Muscle of leg (tissue), 11 donors: Measurements from ENCODE around the gene KDM3B. TPM values are rescaled to one million over a fixed set of nuclear protein-coding genes. Genes with fewer than 3 reads are reported as not detected.

Source experiments
- DNase-seq: peaks from one replicate; pipeline ENCODE4 v3.0.0; 2013
- H3K27ac ChIP-seq: one replicate; pipeline ENCODE4 v1.5.1; 2013; ENCODE audit warnings: mild to moderate bottlenecking, low read length, control low read depth
- H3K27me3 ChIP-seq: one replicate; pipeline ENCODE4 v1.6.1; 2013; ENCODE audit warnings: low read length; ENCODE audit not compliant: control insufficient read depth, insufficient read depth
- H3K36me3 ChIP-seq: one replicate; pipeline ENCODE4 v1.6.1; 2013; ENCODE audit warnings: low read length; ENCODE audit not compliant: control insufficient read depth, insufficient read depth
- H3K4me1 ChIP-seq: one replicate; pipeline ENCODE4 v1.6.1; 2013; ENCODE audit warnings: low read length; ENCODE audit not compliant: control insufficient read depth, insufficient read depth
- H3K4me3 ChIP-seq: one replicate; pipeline ENCODE4 v1.5.1; 2013; ENCODE audit warnings: low read length, control low read depth
- H3K9me3 ChIP-seq: replicated peaks from 2 replicates; pipeline ENCODE4 v1.6.1; 2013; ENCODE audit warnings: low read depth, low read length; ENCODE audit not compliant: control insufficient read depth
- WGBS: methylation state at CpG from one replicate; pipeline ENCODE4 v1.1.5; 2013; ENCODE audit warnings: missing lambda C conversion rate; ENCODE audit not compliant: insufficient coverage; 5-methylcytosine and 5-hydroxymethylcytosine counted together
- polyA plus RNA-seq, 8 donors: library from polyadenylated mRNA; unstranded; fragments of 120-200 nt; gene quantifications; one replicate each; pipeline versions ENCODE4 v1.2.1 to v1.2.3, GENCODE V29; 2013; ENCODE audit warnings: inconsistent platforms in 1 of 8, low replicate concordance in 1 of 8; ENCODE audit not compliant: insufficient read length in 8 of 8, insufficient read depth in 1 of 8
- total RNA-seq: library from RNA; stranded (reverse); fragments of 120-200 nt; gene quantifications from one replicate; pipeline ENCODE4 v1.2.4, GENCODE V29; 2013

Gene KDM3B
- total and polyA plus RNA-seq, 9 donors: 44.0 to 65.9 (median 55.1) TPM

DNA sequence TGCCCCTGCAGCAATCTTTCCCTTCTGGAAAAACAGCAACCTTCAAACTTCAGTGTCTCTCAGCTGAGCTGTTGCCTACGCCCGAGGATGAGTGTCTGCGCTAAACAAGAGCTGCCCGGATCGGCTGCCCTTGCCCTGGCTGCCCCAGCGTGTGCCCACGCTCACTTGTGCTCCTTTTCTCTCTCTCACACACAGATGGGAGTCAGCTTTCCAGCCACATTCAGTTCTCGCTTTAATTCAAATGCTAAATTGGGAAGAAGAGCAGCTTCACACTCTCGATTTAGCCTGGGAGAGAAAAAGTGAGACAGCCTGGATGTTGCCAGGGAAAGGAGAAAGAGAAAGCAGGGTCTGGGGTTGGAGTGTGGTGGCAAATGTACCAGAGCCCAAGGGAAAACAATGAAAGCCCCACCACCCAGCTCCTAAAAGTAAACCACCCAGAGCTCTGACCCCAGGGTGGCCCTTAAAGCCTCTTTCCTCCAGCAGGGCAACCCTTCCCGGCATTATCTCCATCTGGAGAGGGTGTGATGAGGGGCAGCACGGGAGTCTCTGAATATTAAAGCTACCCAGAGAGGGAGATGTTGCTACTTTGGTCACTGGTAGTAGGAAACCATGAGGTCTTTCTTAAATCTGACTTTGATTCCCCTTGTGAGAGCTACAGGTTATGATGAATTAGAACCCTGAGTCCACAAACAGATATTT lies 102.9 kb downstream of the KDM3B start:
- 76% methylated on average over 5 of the region's 11 CpGs for WGBS
- peaks cover 10% of the 10 kb centered on the region for H3K4me1 ChIP-seq
- no peak overlapping the region for H3K4me3 ChIP-seq
- no peaks in the 10 kb centered on the region for H3K9me3 ChIP-seq
- peak; percentile 6 for DNase-seq
- peaks cover 3% of the 10 kb centered on the region for H3K27me3 ChIP-seq
- H3K27ac ChIP-seq: no peak overlapping the region
- H3K36me3 ChIP-seq: no peaks in the 10 kb centered on the region

DNA sequence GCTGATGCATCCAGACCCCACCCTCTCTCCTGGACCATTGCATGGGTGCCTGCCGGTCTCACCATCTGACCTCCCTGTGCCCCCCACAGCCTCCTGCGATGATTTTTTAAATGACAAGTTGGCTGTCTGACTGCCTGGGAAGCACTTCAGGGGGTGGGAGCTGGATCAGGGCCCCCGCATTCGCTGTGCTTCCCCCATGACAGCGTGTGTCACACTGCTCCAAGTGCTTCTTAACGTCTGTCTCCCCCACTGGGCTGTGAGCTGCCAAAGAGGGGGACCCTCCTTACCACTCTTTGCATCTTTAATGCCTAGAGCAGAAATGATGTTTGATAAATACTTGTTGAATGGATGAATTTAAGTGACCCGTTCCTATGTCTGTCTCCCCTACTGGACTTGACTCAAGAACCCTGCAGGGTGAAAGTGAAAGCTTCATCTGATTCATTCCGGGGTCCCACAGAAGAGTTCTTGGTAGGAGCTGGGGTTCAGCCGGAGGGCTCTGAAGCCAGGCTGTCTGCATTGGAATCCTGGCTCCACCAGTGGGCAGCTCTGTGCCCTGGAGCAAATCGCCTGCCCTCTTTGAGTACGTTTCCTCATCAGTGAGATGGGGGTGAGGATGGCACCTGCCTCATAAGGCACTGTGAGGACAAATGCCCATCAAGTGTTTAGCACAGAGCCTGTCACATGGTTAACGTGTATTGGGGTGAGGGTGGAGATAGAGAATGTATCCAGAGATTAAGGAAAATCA lies 105.2 kb downstream of the KDM3B start:
- H3K27ac ChIP-seq: no peak overlapping the region
- WGBS: 80% methylated on average over 8 of the region's 12 CpGs

DNA sequence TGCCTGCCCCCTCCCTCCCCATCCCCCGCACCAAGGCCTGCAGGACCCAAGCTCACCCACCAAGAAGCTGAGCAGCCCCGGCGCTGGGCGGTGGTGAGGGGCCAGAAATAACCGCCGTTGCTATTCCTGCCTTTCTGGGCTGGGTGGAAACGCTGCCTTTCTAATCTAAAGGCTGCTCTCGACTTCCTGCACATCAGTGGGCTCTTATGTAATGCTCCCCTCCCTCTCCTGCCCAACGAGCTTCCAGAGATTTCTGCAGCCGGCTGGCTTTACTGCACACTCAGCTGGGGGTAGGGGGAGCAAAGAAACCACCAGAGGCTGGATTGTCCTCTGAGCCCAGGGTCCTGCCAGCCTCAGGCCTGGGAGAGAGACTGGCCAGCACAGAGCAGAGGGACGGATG lies 105.9 kb downstream of the KDM3B start:
- DNase-seq: peak; percentile 38
- WGBS: 45% methylated on average over 6 of the region's 11 CpGs
- Histone ChIP-seq H3K4me1 (peaks cover 15% of the 10 kb centered on the region), H3K27me3 (peaks cover 3% of the 10 kb centered on the region), H3K9me3 (no peaks in the 10 kb centered on the region), H3K36me3 (no peaks in the 10 kb centered on the region), H3K4me3 (no peak overlapping the region), H3K27ac (no peak overlapping the region)

More for the DNA sequence above, 105.2 kb downstream of the KDM3B start:
- peaks cover 10% of the 10 kb centered on the region for H3K4me1 ChIP-seq
- no peaks in the 10 kb centered on the region for H3K9me3 ChIP-seq
- no peak overlapping the region for H3K4me3 ChIP-seq
- H3K36me3 ChIP-seq: no peaks in the 10 kb centered on the region
- DNase-seq: no peak
- peaks cover 3% of the 10 kb centered on the region for H3K27me3 ChIP-seq

DNA sequence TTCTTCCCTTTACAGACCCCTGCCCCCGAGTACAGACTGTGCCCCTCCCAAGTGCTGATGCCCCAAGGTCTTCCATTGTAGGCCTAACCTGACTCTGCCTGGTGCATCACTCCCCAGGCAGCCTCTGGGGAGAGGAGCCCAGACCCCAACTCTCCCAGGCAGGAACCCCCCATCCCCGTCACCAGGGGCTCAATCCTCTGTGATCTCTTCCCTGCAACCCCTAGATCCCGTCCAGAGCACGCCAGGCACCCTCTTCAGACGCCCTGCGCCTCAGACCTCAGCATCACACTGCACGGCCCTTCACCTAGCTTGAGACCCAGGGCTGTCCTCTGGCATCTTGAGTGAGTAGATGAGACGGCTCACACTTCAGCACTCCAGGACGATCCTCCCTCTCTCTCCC lies 106.4 kb downstream of the KDM3B start:
- peaks cover 3% of the 10 kb centered on the region for H3K27me3 ChIP-seq
- no peak overlapping the region for H3K4me3 ChIP-seq
- peaks cover 19% of the 10 kb centered on the region for H3K4me1 ChIP-seq
- no peak for DNase-seq
- H3K36me3 ChIP-seq: no peaks in the 10 kb centered on the region
- H3K27ac ChIP-seq: no peak overlapping the region
- 71% methylated on average over 8 of the region's 9 CpGs for WGBS
- no peaks in the 10 kb centered on the region for H3K9me3 ChIP-seq

DNA sequence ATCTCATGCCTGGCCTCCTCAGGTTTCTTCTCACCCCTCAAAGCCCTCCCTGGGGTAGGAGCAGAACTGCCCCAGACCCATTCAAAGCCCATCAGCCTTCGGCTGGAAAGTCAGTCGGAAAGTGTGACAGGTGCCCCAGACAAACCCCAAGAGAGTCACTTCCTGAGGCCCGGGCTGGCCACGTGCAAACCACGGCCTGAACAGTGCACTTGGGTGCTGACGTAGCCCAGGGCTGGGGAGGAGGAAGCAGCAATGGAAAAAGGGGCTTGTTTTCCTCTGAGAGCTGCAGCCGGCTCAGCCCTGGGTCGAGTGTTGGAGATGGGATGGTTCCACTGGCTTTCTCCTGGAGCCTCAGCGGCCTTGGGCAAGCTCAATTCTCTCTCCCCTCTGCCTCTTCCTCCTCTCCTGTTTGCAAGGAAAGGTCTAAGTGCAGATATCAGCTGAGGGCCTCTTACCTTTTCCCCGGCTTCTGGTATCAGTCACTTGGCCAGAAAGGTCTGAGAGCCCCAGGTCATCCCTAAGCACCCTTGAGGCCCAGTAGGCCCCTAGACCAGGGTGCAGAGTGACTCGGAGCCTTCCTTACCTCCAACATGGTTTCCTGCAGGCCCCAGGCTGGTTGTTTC lies 106.9 kb downstream of the KDM3B start:
- Histone ChIP-seq H3K27me3 (peaks cover 3% of the 10 kb centered on the region), H3K9me3 (no peaks in the 10 kb centered on the region), H3K36me3 (no peaks in the 10 kb centered on the region), H3K27ac (no peak overlapping the region), H3K4me1 (peaks cover 22% of the 10 kb centered on the region), H3K4me3 (no peak overlapping the region)
- 35% methylated on average over 7 of the region's 11 CpGs for WGBS
- DNase-seq: peak; percentile 78

DNA sequence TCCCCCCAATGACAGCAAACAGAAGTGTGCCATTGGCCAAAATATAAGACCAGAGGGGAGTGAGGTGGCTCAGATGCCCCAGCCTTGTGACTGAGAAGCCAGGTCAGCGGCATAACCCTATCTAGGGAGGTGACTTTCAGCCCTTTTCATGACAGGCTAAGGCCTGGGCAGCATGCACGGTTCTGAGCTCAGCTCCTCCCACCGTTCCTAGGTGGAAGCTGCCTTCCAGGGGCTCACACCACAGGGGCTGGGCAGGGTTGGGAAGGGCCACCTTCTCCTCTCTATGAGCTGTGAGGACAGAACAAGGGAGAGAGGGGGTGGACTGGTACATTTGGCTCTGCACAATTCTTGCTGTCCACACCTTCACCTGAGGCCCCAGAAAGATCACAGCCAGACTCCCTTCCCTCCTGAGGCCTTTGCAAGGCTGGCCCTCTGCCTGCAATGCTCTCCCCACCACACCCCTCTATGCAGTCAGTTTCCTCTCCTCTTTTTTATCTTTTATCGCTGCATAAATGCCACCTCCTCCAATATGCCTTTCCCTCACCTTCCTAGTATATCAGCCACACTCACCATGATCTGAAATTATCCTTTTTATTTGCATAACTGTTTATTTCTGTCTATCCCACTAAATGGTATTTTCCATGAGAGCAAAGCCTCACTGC lies 107.7 kb downstream of the KDM3B start:
- 78% methylated on average over 3 of the region's 4 CpGs for WGBS
- peaks cover 23% of the 10 kb centered on the region for H3K4me1 ChIP-seq
- H3K36me3 ChIP-seq: no peaks in the 10 kb centered on the region
- no peaks in the 10 kb centered on the region for H3K9me3 ChIP-seq
- H3K27ac ChIP-seq: no peak overlapping the region
- H3K27me3 ChIP-seq: peaks cover 3% of the 10 kb centered on the region
- H3K4me3 ChIP-seq: no peak overlapping the region
- peak; percentile 3 for DNase-seq

DNA sequence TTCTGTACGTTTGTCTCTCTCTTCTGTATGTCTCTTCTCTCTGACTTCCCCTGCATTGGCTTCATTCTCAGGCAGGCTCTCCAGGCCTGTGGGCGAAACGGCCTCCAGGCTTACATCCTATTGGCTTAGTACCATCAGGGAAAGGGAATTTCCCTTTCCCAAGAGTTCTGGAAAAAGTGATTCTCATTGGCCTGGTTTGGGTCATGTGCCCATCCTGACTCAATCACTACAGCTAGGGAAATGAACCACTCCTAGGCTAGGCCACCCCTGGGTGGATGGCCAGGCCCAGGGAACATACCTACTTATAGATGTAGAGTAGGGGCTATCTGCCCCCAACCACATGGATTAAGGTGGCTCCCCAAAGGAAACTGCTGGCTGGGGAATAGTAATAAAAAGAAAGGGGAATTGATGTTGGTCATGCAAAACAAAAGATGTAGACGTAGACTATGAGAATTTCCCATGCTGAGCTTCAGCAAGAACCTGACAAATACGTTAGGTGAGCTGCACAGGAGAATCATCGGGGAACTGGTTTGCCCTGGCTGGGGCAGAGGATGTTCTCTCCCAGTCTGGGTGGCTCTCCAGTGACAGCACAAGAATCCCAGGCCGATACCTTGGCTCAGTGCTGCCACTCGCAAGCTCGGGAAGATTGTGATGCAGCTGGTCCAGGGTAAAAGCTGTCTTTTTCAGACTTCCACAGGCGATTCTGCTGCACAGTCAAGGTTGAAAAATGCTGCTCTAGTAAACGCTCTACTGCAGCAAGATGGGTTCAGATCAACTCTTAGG lies 109.0 kb downstream of the KDM3B start:
- DNase-seq: peak; percentile 63
- Histone ChIP-seq H3K36me3 (peaks cover 3% of the 10 kb centered on the region), H3K27ac (no peak overlapping the region), H3K4me3 (no peak overlapping the region), H3K4me1 (peaks cover 32% of the 10 kb centered on the region), H3K27me3 (peaks cover 14% of the 10 kb centered on the region), H3K9me3 (no peaks in the 10 kb centered on the region)
- WGBS: 58% methylated on average over 9 of the region's 11 CpGs

DNA sequence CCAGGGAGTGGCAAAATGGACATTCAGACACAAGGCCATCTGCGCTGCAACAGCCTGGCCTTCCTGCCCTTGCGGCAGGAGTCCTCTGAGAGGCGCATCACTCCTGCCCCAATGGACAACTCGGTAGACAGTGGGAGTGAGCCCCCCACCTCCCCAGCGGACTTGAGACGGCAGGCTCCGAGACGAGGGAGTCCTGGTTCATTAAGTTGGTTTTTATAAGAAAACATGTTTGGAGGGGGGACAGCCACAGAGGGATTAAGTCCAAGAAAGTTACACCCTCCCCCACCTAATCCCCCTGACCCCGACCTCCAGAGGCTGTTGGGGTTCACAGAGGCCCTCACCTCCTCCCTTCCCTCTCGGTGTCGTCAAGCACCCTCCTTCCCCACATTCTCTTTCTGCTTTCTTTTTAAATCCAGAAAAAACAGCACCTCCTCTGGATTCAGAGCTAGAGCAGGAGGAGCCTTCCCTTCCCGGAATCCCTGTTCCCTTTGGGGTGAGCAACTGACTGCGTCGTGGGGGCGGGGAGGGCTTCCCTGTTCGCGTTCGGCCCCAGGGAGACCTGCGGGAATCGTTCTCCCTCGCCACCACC lies 111.0 kb downstream of the KDM3B start:
- Histone ChIP-seq H3K27me3 (peaks cover 17% of the 10 kb centered on the region), H3K36me3 (peaks cover 21% of the 10 kb centered on the region), H3K27ac (peak overlapping the region; percentile 100), H3K9me3 (no peaks in the 10 kb centered on the region), H3K4me1 (peaks cover 45% of the 10 kb centered on the region), H3K4me3 (peak overlapping the region; percentile 81)
- WGBS: 0% methylated on average over 2 of the region's 21 CpGs
- no peak for DNase-seq

DNA sequence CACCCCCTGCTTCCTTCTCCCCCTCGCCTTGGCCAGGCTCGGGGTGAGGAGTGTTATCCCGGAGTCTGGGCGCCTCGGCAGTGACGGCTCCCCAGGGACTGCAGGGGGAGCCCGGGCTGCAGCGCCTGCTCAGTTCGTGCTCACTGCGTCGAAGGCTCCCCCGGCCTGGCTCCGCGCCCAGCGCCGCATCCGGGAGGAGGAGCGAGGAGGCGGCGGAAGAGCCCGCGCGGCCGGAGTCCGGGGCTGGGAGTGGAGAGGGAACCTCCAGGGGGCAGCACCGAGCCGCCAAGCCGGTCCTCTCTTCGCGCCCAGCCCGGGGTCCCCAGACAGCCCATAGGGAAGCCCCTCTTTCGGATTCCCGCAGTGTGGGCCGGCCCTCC lies 111.5 kb downstream of the KDM3B start:
- H3K27ac ChIP-seq: peak overlapping the region; percentile 100
- peaks cover 21% of the 10 kb centered on the region for H3K36me3 ChIP-seq
- H3K9me3 ChIP-seq: no peaks in the 10 kb centered on the region
- H3K4me3 ChIP-seq: peak overlapping the region; percentile 81
- DNase-seq: peak; percentile 99
- under 1% methylated on average over 31 of the region's 34 CpGs for WGBS
- peaks cover 40% of the 10 kb centered on the region for H3K4me1 ChIP-seq
- H3K27me3 ChIP-seq: peaks cover 17% of the 10 kb centered on the region
